Activated gamma-delta T cell treated with anti-CD3 and anti-CD28 coated beads, Interleukin-2, amount 50 U/mL, for 16 hours (primary cell): ENCODE results near the gene PRR3.
A peak's percentile ranks its signal among the peaks of the same experiment; 100 is the strongest.

ENCODE experiments used
- DNase-seq: peaks from one replicate; pipeline ENCODE4 v3.0.0-alpha.2; 2020; ENCODE audit warnings: low read depth

The PRR3 gene

GRCh38 chr6:30571762-30572082 lies 14.6 kb downstream of the PRR3 start:
- no peak for DNase-seq

- no peak for DNase-seq
These were observed 15.1 kb downstream of the PRR3 start for GRCh38 chr6:30572148-30572547.

- DNase-seq, result no peak
These were observed 16.0 kb downstream of the PRR3 start for GRCh38 chr6:30573113-30573512.

GRCh38 chr6:30578051-30578450 lies 21.0 kb downstream of the PRR3 start:
- no peak for DNase-seq

GRCh38 chr6:30583921-30584320 lies 26.8 kb downstream of the PRR3 start:
- DNase-seq, result no peak

GRCh38 chr6:30589754-30590358 lies 32.8 kb downstream of the PRR3 start:
- no peak for DNase-seq

GRCh38 chr6:30590509-30590908 lies 33.4 kb downstream of the PRR3 start:
- no peak for DNase-seq

GRCh38 chr6:30591008-30591407 lies 33.9 kb downstream of the PRR3 start:
- DNase-seq, result no peak

- no peak for DNase-seq
These were observed 35.2 kb downstream of the PRR3 start for GRCh38 chr6:30592287-30592686.

- DNase-seq, result peak; percentile 75
These were observed 40.4 kb downstream of the PRR3 start for GRCh38 chr6:30597315-30598144.

- DNase-seq, result no peak
These were observed 42.0 kb downstream of the PRR3 start for GRCh38 chr6:30598912-30599624.

GRCh38 chr6:30599625-30600324 lies 42.7 kb downstream of the PRR3 start:
- no peak for DNase-seq

GRCh38 chr6:30600451-30600961 lies 43.4 kb downstream of the PRR3 start:
- no peak for DNase-seq

- DNase-seq, result no peak
These were observed 44.3 kb downstream of the PRR3 start for GRCh38 chr6:30601436-30601814.

GRCh38 chr6:30601815-30602641 lies 44.9 kb downstream of the PRR3 start:
- no peak for DNase-seq

- DNase-seq, result no peak
These were observed 46.9 kb downstream of the PRR3 start for GRCh38 chr6:30603961-30604360.

GRCh38 chr6:30610065-30610464 lies 53.0 kb downstream of the PRR3 start:
- DNase-seq, result no peak

GRCh38 chr6:30611150-30611855 lies 54.2 kb downstream of the PRR3 start:
- no peak for DNase-seq

GRCh38 chr6:30611856-30612194 lies 54.7 kb downstream of the PRR3 start:
- no peak for DNase-seq

- DNase-seq, result no peak
These were observed 55.1 kb downstream of the PRR3 start for GRCh38 chr6:30612213-30612612.

- DNase-seq, result no peak
These were observed 55.7 kb downstream of the PRR3 start for GRCh38 chr6:30612687-30613248.
